HepG2 (cell line): ENCODE data around the gene DENND4A. TPM values are rescaled to one million over a fixed set of nuclear protein-coding genes. Genes with fewer than 3 reads are reported as not detected.
A peak's percentile ranks its signal among the peaks of the same experiment; 100 is the strongest.

Experiments used
- ATF7 ChIP-seq, 2 experiments: fragments of 450-650 bp in 1 of 2; sonication (generic) in 1 of 2; formaldehyde crosslinking in 1 of 2; IDR thresholded peaks; 2 replicates each; pipeline versions ENCODE4 v1.4.0 to v1.6.1; 2016 to 2020; ENCODE audit warnings: antibody characterized with exemption in 1 of 2, mild to moderate bottlenecking in 1 of 2, missing genetic modification reagents in 1 of 2
- DR1 ChIP-seq: sonication (generic); formaldehyde crosslinking; IDR thresholded peaks from 2 replicates; pipeline ENCODE4 v1.8.0; 2021; ENCODE audit warnings: mild to moderate bottlenecking, missing genetic modification reagents, inconsistent platforms
- KDM3A ChIP-seq: IDR thresholded peaks from 2 replicates; pipeline ENCODE4 v1.6.1; 2018; ENCODE audit warnings: low read depth, missing compliant biosample characterization
- MIER3 ChIP-seq: IDR thresholded peaks from 2 replicates; pipeline ENCODE4 v1.6.1; 2016; ENCODE audit warnings: missing compliant biosample characterization, borderline replicate concordance
- MLLT10 ChIP-seq: sonication (generic); formaldehyde crosslinking; IDR thresholded peaks from 2 replicates; pipeline ENCODE4 v1.4.0; 2020; ENCODE audit warnings: missing genetic modification reagents
- NONO ChIP-seq, 2 experiments: fragments of 450-650 bp in 1 of 2; sonication (generic) in 1 of 2; formaldehyde crosslinking in 1 of 2; IDR thresholded peaks in 1 of 2; conservative IDR thresholded peaks in 1 of 2; 2 replicates each; pipeline versions ENCODE4 v1.6.1 to v1.8.0; 2017 to 2022; ENCODE audit warnings: mild to moderate bottlenecking in 1 of 2, missing genetic modification reagents in 1 of 2, moderate library complexity in 1 of 2
- RBM39 ChIP-seq: fragments of 200-400 bp; formaldehyde crosslinking; IDR thresholded peaks from one replicate; pipeline ENCODE4 v1.6.1; 2018; ENCODE audit warnings: antibody characterized with exemption, mild to moderate bottlenecking, low read depth, low read length; ENCODE audit not compliant: poor library complexity, severe bottlenecking
- SATB2 ChIP-seq: sonication (generic); formaldehyde crosslinking; IDR thresholded peaks from 2 replicates; pipeline ENCODE4 v1.5.0; 2020; ENCODE audit warnings: missing genetic modification reagents
- ZFP1 ChIP-seq: IDR thresholded peaks from 2 replicates; pipeline ENCODE4 v1.6.1; 2016
- ZNF17 ChIP-seq: sonication (generic); formaldehyde crosslinking; IDR thresholded peaks from 2 replicates; pipeline ENCODE4 v1.5.0; 2020; ENCODE audit warnings: mild to moderate bottlenecking, missing genetic modification reagents
- ZNF460 ChIP-seq: sonication (generic); formaldehyde crosslinking; IDR thresholded peaks from 2 replicates; pipeline ENCODE4 v1.5.1; 2020; ENCODE audit warnings: missing genetic modification reagents, mild to moderate bottlenecking, borderline replicate concordance
- ZNF570 ChIP-seq: sonication (generic); formaldehyde crosslinking; IDR thresholded peaks from 2 replicates; pipeline ENCODE4 v1.4.0; 2020; ENCODE audit warnings: mild to moderate bottlenecking, missing genetic modification reagents, borderline replicate concordance
- ZNF660 ChIP-seq: sonication (generic); formaldehyde crosslinking; IDR thresholded peaks from 2 replicates; pipeline ENCODE4 v1.5.1; 2020; ENCODE audit warnings: mild to moderate bottlenecking, low read depth, missing genetic modification reagents, borderline replicate concordance
- ZSCAN9 ChIP-seq: IDR thresholded peaks from 2 replicates; pipeline ENCODE4 v1.6.1; 2016; ENCODE audit warnings: borderline replicate concordance
- polyA plus RNA-seq, 8 experiments: library from polyadenylated mRNA; depleted of rRNA in 3 of 8; stranded (reverse) in 7 of 8; unstranded in 1 of 8; fragments of >200 nt; fragmentation: Illumina TruSeq in 4 of 8; extraction: Trizol in 4 of 8; gene quantifications; 2 replicates each; pipeline versions ENCODE4 v1.2.1 to v1.2.3, GENCODE V29; 2011 to 2016; ENCODE audit warnings: low read depth in 4 of 8, missing spikeins in 1 of 8, mixed read lengths in 1 of 8; ENCODE audit not compliant: insufficient read depth in 1 of 8
- total RNA-seq, 5 experiments: library from RNA; depleted of rRNA; stranded (reverse); fragments of >200 nt; fragmentation: Illumina TruSeq; extraction: Trizol; gene quantifications; 2 replicates each; pipeline ENCODE4 v1.2.3, GENCODE V29; 2016; ENCODE audit warnings: low read depth in 1 of 5
- TF ChIP-seq, protein P1 (sequence below), 2 experiments: sonication (generic) in 1 of 2; formaldehyde crosslinking in 1 of 2; IDR thresholded peaks; 2 replicates each; pipeline versions ENCODE4 v1.5.1 to v1.6.1; 2011 to 2020; ENCODE audit warnings: borderline replicate concordance in 1 of 2, low read depth in 1 of 2, low read length in 1 of 2, mild to moderate bottlenecking in 1 of 2, missing genetic modification reagents in 1 of 2, moderate library complexity in 1 of 2
- TF ChIP-seq, protein P2 (sequence below): sonication (generic); formaldehyde crosslinking; IDR thresholded peaks from 2 replicates; pipeline ENCODE4 v1.8.0; 2022; ENCODE audit warnings: low read depth, missing genetic modification reagents
- TF ChIP-seq, protein P3 (sequence below): sonication (generic); formaldehyde crosslinking; IDR thresholded peaks from 2 replicates; pipeline ENCODE4 v1.4.0; 2020; ENCODE audit warnings: missing genetic modification reagents, mild to moderate bottlenecking, borderline replicate concordance
- TF ChIP-seq, protein P4 (sequence below): sonication (generic); formaldehyde crosslinking; IDR thresholded peaks from 2 replicates; pipeline ENCODE4 v1.4.0; 2020; ENCODE audit warnings: mild to moderate bottlenecking, missing genetic modification reagents

The DENND4A gene
- total and polyA plus RNA-seq, 2 of the 13 experiments (the other 11 are each of a cell fraction or from before 2014, with no cell fraction given), result 13.2 to 18.6 TPM

DNA sequence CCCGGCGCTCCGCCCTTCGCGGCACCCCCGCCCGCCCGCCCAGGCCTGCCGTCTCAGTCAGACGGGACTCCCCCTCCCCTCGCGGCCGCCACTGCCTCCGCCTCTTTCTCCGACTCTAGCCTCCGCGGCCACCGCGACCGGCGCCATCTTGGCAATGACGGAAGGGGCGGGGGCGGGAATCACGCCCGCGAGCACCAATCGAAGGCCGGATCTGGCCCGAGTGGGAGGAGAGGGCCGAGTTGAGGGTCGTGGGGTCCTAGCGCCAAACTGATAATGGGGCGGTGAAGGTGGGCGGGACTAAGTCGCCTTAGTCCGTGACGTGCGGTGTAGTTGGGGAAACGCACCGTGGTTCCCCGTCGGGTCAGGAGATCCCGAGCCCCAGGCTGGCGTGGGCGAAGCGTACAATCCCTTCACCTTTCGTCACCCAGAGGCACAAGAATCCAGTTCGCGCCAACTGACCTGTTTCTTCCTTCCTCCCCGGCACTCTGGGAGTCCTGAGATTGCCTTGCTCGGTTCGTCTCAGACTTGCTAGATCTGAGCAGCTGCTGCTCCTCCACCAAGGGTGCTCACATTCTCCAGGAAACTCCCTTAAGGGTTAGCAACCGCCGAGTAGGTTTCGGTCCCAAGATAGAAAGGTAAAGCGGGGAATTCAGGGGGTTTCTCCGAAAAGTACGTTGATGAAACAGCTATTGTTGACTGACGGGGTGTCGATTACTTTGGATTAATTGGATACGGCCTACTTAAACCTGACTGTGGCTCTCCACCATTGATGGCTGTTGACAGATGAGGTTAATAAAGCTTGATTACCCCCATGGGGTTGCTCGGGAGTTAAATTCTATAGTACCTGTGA, at the start of gene DENND4A (continued):
- TF ChIP-seq, protein P1, sequence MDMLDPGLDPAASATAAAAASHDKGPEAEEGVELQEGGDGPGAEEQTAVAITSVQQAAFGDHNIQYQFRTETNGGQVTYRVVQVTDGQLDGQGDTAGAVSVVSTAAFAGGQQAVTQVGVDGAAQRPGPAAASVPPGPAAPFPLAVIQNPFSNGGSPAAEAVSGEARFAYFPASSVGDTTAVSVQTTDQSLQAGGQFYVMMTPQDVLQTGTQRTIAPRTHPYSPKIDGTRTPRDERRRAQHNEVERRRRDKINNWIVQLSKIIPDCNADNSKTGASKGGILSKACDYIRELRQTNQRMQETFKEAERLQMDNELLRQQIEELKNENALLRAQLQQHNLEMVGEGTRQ (IDR thresholded peaks at IDR 0.05; ENCODE audit: low read depth, low read length), result no peak
- TF ChIP-seq, protein P1 (CRISPR knock-in tag; IDR thresholded peaks at IDR 0.05; ENCODE audit: borderline replicate concordance), result no peak
- TF ChIP-seq, protein P2, sequence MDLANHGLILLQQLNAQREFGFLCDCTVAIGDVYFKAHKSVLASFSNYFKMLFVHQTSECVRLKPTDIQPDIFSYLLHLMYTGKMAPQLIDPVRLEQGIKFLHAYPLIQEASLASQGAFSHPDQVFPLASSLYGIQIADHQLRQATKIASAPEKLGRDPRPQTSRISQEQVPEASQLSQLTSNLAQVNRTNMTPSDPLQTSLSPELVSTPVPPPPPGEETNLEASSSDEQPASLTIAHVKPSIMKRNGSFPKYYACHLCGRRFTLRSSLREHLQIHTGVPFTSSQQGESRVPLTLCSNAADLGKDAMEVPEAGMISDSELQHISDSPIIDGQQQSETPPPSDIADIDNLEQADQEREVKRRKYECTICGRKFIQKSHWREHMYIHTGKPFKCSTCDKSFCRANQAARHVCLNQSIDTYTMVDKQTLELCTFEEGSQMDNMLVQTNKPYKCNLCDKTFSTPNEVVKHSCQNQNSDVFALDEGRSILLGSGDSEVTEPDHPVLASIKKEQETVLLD (CRISPR knock-in tag), result peak; percentile 85
- TF ChIP-seq MIER3 (CRISPR knock-in tag), result peak; percentile 71; the same call in 1 of the 2 replicates
- peak; percentile 76; the same call in 1 of the 2 replicates for TF ChIP-seq ZSCAN9
- no peak for TF ChIP-seq RBM39
- peak; percentile 56; the same call in 1 of the 2 replicates for TF ChIP-seq ZFP1 (CRISPR knock-in tag)
- 0 out of 2 replicates have a peak, but pooled peaks have one; percentile 33 for TF ChIP-seq SATB2 (CRISPR knock-in tag)
- no peak for TF ChIP-seq ZNF17 (CRISPR knock-in tag)
- no peak for TF ChIP-seq MLLT10
- TF ChIP-seq DR1, result no peak
- peak; percentile 7; the same call in 1 of the 2 replicates for TF ChIP-seq ZNF460 (CRISPR knock-in tag)
- TF ChIP-seq KDM3A (CRISPR knock-in tag), result no peak
- TF ChIP-seq ZNF660 (CRISPR knock-in tag), result no peak
- TF ChIP-seq NONO (IDR thresholded peaks at IDR 0.05), result no peak
- peak; percentile 91 for TF ChIP-seq NONO (CRISPR knock-in tag; conservative IDR thresholded peaks at IDR 0.05)
- TF ChIP-seq, protein P3, sequence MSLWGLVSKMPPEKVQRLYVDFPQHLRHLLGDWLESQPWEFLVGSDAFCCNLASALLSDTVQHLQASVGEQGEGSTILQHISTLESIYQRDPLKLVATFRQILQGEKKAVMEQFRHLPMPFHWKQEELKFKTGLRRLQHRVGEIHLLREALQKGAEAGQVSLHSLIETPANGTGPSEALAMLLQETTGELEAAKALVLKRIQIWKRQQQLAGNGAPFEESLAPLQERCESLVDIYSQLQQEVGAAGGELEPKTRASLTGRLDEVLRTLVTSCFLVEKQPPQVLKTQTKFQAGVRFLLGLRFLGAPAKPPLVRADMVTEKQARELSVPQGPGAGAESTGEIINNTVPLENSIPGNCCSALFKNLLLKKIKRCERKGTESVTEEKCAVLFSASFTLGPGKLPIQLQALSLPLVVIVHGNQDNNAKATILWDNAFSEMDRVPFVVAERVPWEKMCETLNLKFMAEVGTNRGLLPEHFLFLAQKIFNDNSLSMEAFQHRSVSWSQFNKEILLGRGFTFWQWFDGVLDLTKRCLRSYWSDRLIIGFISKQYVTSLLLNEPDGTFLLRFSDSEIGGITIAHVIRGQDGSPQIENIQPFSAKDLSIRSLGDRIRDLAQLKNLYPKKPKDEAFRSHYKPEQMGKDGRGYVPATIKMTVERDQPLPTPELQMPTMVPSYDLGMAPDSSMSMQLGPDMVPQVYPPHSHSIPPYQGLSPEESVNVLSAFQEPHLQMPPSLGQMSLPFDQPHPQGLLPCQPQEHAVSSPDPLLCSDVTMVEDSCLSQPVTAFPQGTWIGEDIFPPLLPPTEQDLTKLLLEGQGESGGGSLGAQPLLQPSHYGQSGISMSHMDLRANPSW (CRISPR knock-in tag), result 0 out of 2 replicates have a peak, but pooled peaks have one; percentile 52
- 0 out of 2 replicates have a peak, but pooled peaks have one; percentile 27 for TF ChIP-seq ATF7 (IDR thresholded peaks at IDR 0.05)
- TF ChIP-seq ATF7 (CRISPR knock-in tag; IDR thresholded peaks at IDR 0.05), result peak; percentile 68; the same call in 1 of the 2 replicates
- TF ChIP-seq, protein P4, sequence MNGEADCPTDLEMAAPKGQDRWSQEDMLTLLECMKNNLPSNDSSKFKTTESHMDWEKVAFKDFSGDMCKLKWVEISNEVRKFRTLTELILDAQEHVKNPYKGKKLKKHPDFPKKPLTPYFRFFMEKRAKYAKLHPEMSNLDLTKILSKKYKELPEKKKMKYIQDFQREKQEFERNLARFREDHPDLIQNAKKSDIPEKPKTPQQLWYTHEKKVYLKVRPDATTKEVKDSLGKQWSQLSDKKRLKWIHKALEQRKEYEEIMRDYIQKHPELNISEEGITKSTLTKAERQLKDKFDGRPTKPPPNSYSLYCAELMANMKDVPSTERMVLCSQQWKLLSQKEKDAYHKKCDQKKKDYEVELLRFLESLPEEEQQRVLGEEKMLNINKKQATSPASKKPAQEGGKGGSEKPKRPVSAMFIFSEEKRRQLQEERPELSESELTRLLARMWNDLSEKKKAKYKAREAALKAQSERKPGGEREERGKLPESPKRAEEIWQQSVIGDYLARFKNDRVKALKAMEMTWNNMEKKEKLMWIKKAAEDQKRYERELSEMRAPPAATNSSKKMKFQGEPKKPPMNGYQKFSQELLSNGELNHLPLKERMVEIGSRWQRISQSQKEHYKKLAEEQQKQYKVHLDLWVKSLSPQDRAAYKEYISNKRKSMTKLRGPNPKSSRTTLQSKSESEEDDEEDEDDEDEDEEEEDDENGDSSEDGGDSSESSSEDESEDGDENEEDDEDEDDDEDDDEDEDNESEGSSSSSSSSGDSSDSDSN (CRISPR knock-in tag), result no peak
- TF ChIP-seq ZNF570, result no peak
